Measurements from ENCODE around the gene ETV7. TPM values are rescaled to one million over a fixed set of nuclear protein-coding genes. Genes with fewer than 3 reads are reported as not detected.

Gene ETV7
- total and polyA plus RNA-seq, 2 experiments from 2014 or later = 0.47 to 1.2 TPM

- TF ChIP-seq, protein P1, sequence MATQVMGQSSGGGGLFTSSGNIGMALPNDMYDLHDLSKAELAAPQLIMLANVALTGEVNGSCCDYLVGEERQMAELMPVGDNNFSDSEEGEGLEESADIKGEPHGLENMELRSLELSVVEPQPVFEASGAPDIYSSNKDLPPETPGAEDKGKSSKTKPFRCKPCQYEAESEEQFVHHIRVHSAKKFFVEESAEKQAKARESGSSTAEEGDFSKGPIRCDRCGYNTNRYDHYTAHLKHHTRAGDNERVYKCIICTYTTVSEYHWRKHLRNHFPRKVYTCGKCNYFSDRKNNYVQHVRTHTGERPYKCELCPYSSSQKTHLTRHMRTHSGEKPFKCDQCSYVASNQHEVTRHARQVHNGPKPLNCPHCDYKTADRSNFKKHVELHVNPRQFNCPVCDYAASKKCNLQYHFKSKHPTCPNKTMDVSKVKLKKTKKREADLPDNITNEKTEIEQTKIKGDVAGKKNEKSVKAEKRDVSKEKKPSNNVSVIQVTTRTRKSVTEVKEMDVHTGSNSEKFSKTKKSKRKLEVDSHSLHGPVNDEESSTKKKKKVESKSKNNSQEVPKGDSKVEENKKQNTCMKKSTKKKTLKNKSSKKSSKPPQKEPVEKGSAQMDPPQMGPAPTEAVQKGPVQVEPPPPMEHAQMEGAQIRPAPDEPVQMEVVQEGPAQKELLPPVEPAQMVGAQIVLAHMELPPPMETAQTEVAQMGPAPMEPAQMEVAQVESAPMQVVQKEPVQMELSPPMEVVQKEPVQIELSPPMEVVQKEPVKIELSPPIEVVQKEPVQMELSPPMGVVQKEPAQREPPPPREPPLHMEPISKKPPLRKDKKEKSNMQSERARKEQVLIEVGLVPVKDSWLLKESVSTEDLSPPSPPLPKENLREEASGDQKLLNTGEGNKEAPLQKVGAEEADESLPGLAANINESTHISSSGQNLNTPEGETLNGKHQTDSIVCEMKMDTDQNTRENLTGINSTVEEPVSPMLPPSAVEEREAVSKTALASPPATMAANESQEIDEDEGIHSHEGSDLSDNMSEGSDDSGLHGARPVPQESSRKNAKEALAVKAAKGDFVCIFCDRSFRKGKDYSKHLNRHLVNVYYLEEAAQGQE (IDR thresholded peaks at IDR 0.05; ENCODE audit: unreplicated experiment) = no peak
These were observed 49.7 kb downstream of the ETV7 start (continued) for GRCh38 chr6:36337814-36338213.

DNA sequence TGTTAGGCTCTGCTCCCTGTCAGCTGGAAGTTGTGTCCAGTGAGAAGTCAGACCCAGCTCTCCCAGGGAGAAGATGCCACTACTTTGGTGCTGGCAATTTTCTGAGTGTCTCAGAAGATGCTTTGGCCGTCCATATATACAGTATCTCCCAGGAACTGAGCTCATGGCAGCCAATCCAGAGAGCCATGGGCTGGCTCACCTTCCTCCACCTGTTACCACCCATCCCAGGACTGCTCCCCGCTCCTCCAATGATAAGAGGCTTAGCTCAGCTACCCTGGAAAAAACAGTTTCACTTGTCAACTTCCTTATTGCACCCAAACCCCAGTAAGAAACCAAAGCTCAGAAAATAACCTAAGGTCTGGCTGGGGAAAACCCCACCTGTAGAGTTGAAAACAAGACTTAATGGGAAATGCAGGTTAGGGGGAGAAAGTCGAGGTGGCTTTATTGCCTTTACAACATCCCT, 50.7 kb downstream of the ETV7 start, which contains the start of gene BNIP5:
TSS of gene BNIP5 (minus strand) at position 110 of the 463 bp plus-strand sequence. CDS start 6,198 bp downstream, outside the sequence.
- no peak within 1 kb of the TSS for H3K27ac ChIP-seq (ENCODE audit: low read depth)
- H3K36me3 ChIP-seq (ENCODE audit: insufficient read depth) = no peaks in the 10 kb centered on the region
- peaks cover 10% of the 10 kb centered on the region for H3K27me3 ChIP-seq (ENCODE audit: insufficient read depth)
- H3K9me2 ChIP-seq (ENCODE audit: insufficient read depth) = no peaks in the 10 kb centered on the region
- no peaks in the 10 kb centered on the region; the same call in 2 of the 3 replicates for H3K9me3 Mint-ChIP-seq
- H3F3A ChIP-seq (replicated peaks; ENCODE audit: low read depth) = 0 out of 2 replicates have a peak, but pooled peaks cover 5% of the 10 kb centered on the region
- H3K4me1 Mint-ChIP-seq = peaks cover 24% of the 10 kb centered on the region
- TF ChIP-seq, protein P1 (IDR thresholded peaks at IDR 0.05; ENCODE audit: unreplicated experiment) = no peak
- TF ChIP-seq EZH2 (IDR thresholded peaks at IDR 0.05; ENCODE audit: low read depth, unreplicated experiment) (no peak), CREB1 (CRISPR knock-in tag; IDR thresholded peaks at IDR 0.05; ENCODE audit: low read depth) (no peak)
- H3K27me3 Mint-ChIP-seq (ENCODE audit: insufficient read depth, low read depth, poor library complexity) = peaks cover 17% of the 10 kb centered on the region
- no peaks in the 10 kb centered on the region; the same call in 2 of the 3 replicates for H3K36me3 Mint-ChIP-seq (ENCODE audit: low read depth)
- no peaks in the 10 kb centered on the region for H3K4me1 ChIP-seq (ENCODE audit: insufficient read depth)
- H3K4me2 ChIP-seq = no peak within 1 kb of the TSS
- H4K20me1 ChIP-seq (replicated peaks; ENCODE audit: insufficient read depth) = no peaks in the 10 kb centered on the region
- no peak within 1 kb of the TSS for H3K27ac Mint-ChIP-seq
- no peak within 1 kb of the TSS for H2AFZ ChIP-seq
- H3K4me3 Mint-ChIP-seq = no peak within 1 kb of the TSS
- H3K4me3 ChIP-seq = no peak within 1 kb of the TSS
- H3K79me2 ChIP-seq (replicated peaks; ENCODE audit: insufficient read depth) = no peaks in the 10 kb centered on the region
- no peak for ATAC-seq
- DNase-seq (ENCODE audit: low spot score) = no peak

DNA sequence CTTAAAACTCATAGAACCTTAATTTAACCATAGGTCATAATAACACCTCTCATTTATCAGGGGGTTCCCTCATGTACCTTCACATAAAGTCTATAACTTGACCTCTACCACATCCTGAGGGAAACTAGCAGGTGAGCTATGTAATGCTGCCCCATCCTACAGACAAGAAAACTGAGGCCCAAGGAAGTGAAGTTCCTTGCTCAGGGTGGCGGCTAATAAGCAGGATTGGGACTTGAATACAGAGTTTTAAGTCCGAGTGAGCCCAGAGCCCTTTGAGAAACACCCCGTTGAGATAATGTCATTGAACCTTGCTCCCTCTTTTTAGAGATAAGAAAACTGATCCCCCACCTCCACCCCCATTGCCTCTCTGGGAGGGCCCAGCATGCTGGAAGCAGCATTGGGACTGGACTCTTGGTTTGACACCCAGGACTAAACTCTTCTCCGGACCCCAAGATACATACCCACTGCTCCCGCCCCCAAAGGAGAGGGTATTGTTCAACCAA, 51.2 kb downstream of the ETV7 start:
- no peak for DNase-seq (ENCODE audit: low spot score)
- H3K4me2 ChIP-seq = no peak overlapping the region
- Mint-ChIP-seq H3K36me3 (ENCODE audit: low read depth) (no peaks in the 10 kb centered on the region; the same call in 2 of the 3 replicates), H3K4me1 (peaks cover 24% of the 10 kb centered on the region), H3K27me3 (ENCODE audit: insufficient read depth, low read depth, poor library complexity) (peaks cover 18% of the 10 kb centered on the region), H3K4me3 (no peak overlapping the region), H3K27ac (no peak overlapping the region), H3K9me3 (no peaks in the 10 kb centered on the region; the same call in 2 of the 3 replicates)
- no peaks in the 10 kb centered on the region for H4K20me1 ChIP-seq (replicated peaks; ENCODE audit: insufficient read depth)
- H3F3A ChIP-seq (replicated peaks; ENCODE audit: low read depth) = 0 out of 2 replicates have a peak, but pooled peaks cover 5% of the 10 kb centered on the region
- no peaks in the 10 kb centered on the region for H3K79me2 ChIP-seq (replicated peaks; ENCODE audit: insufficient read depth)
- no peak overlapping the region for H2AFZ ChIP-seq
- no peak overlapping the region for H3K27ac ChIP-seq (ENCODE audit: low read depth)
- no peaks in the 10 kb centered on the region for H3K36me3 ChIP-seq (ENCODE audit: insufficient read depth)
- no peaks in the 10 kb centered on the region for H3K4me1 ChIP-seq (ENCODE audit: insufficient read depth)
- H3K9me2 ChIP-seq (ENCODE audit: insufficient read depth) = no peaks in the 10 kb centered on the region
- ATAC-seq = no peak
- peaks cover 10% of the 10 kb centered on the region for H3K27me3 ChIP-seq (ENCODE audit: insufficient read depth)
- H3K4me3 ChIP-seq = no peak overlapping the region
- TF ChIP-seq, protein P1 (IDR thresholded peaks at IDR 0.05; ENCODE audit: unreplicated experiment) = no peak
- no peak for TF ChIP-seq ZNF331 (CRISPR knock-in tag; IDR thresholded peaks at IDR 0.05; ENCODE audit: low read depth)
- no peak for TF ChIP-seq EZH2 (IDR thresholded peaks at IDR 0.05; ENCODE audit: low read depth, unreplicated experiment)
- TF ChIP-seq JUNB (IDR thresholded peaks at IDR 0.05; ENCODE audit: unreplicated experiment) = no peak
- TF ChIP-seq CTCF (conservative IDR thresholded peaks at IDR 0.05; ENCODE audit: low read depth in 2 of 2) = no peak
- no peak for TF ChIP-seq EZH2phosphoT487 (IDR thresholded peaks at IDR 0.05; ENCODE audit: unreplicated experiment)
